Esophagus squamous epithelium (tissue), 4 donors: ENCODE measurements around the gene EPAS1.

Source experiments
- CTCF ChIP-seq, 6 experiments: fragments of 450-650 bp in 4 of 6; fragments of 200-600 bp in 2 of 6; sonication (generic) in 2 of 6; IDR thresholded peaks; one replicate each; pipeline ENCODE4 v1.5.1; 2016 to 2019; ENCODE audit warnings: antibody characterized with exemption in 6 of 6, mild to moderate bottlenecking in 4 of 6, moderate library complexity in 4 of 6
- POLR2A ChIP-seq, 4 donors: fragments of 450-650 bp; IDR thresholded peaks; one replicate each; pipeline ENCODE4 v1.6.1; 2017; ENCODE audit warnings: antibody characterized with exemption in 4 of 4, mild to moderate bottlenecking in 4 of 4, moderate library complexity in 3 of 4

- no peak for TF ChIP-seq CTCF (IDR thresholded peaks at IDR 0.05)
- no peak for TF ChIP-seq POLR2A (IDR thresholded peaks at IDR 0.05)
Measured at GRCh38 chr2:46371854-46372253, 74.6 kb downstream of the EPAS1 start.
